ENCODE results near the gene FEZ2. TPM values are rescaled to one million over a fixed set of nuclear protein-coding genes. Genes with fewer than 3 reads are reported as not detected.
A peak's percentile ranks its signal among the peaks of the same experiment; 100 is the strongest.

The FEZ2 gene
- total and polyA plus RNA-seq, 2 donors (not counting 3 experiments of a cell fraction or from before 2014, with no cell fraction given), result 41.2 to 72.4 TPM

DNA sequence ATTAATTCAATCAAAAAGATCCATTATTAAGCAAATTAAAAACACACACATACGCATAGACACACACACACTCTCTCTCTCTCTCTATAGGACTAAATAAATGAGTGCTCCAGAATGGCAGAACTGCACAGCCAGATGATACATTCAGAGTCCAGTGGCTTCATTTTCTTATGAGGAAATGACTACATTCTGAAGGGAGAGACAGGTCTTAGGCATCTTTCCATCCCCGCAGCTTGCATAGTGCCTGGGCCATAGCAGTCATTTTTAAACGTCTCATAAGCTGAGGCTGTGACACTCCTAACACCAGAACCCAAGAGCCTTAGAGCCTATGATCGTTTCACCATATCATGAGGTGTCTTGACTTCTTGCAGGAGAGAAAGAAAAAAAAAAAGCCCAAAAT lies 31.1 kb downstream of the FEZ2 start:
- POLR2A ChIA-PET, result interaction anchor here (1.1 kb wide), 1 partner anchor 89 kb away, joined by 3 read pairs; no protein-coding TSS in a partner anchor

More for the DNA sequence above, 31.1 kb downstream of the FEZ2 start:
- Histone ChIP-seq H4K20me1 (replicated peaks; ENCODE audit: control insufficient read depth, extremely low read depth, insufficient read depth, low read length) (no peaks in the 10 kb centered on the region), H3K9ac (replicated peaks; ENCODE audit: extremely low read depth, insufficient read depth, low read length) (peak overlapping the region; percentile 30), H3K4me3 (replicated peaks in 1 of 3; ENCODE audit: insufficient read depth in 1 of 3, low read depth in 1 of 3, low read length in 3 of 3) (no peak overlapping the region), H3K79me2 (ENCODE audit: control insufficient read depth, insufficient read depth, low read length) (peaks cover 41% of the 10 kb centered on the region), H3K9me1 (replicated peaks; ENCODE audit: control insufficient read depth, extremely low read depth, insufficient read depth, low read length) (no peaks in the 10 kb centered on the region), H3K4me1 (ENCODE audit: control insufficient read depth, extremely low read depth, insufficient read depth, low read length) (peaks cover 93% of the 10 kb centered on the region), H3K27ac (ENCODE audit: insufficient read depth, low read depth, low read length) (peak overlapping the region; percentile 98), H3K9me3 (replicated peaks; ENCODE audit: control insufficient read depth, insufficient read depth, low read length) (no peaks in the 10 kb centered on the region), H3K4me2 (ENCODE audit: insufficient read depth, low read length) (peak overlapping the region; percentile 9), H3K36me3 (ENCODE audit: control insufficient read depth in 2 of 2, extremely low read depth in 1 of 2, insufficient read depth in 2 of 2, low read length in 2 of 2) (no peaks in the 10 kb centered on the region), H2AFZ (ENCODE audit: low read depth, low read length) (no peak overlapping the region), H3K27me3 (ENCODE audit: control insufficient read depth in 2 of 2, insufficient read depth in 2 of 2, low read length in 2 of 2) (no peaks in the 10 kb centered on the region)
- no TSS peak for BruUV-seq (replicated peaks)
- TF ChIP-seq, protein P1, sequence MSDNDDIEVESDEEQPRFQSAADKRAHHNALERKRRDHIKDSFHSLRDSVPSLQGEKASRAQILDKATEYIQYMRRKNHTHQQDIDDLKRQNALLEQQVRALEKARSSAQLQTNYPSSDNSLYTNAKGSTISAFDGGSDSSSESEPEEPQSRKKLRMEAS (IDR thresholded peaks at IDR 0.05; ENCODE audit: insufficient read depth, insufficient read length), result no peak
- no peak for TF ChIP-seq FOS (IDR thresholded peaks at IDR 0.05; ENCODE audit: borderline replicate concordance, insufficient read depth, low read length)
- no peak for TF ChIP-seq EZH2 (IDR thresholded peaks at IDR 0.05; ENCODE audit: borderline replicate concordance, low read depth, low read length, severe bottlenecking)
- TF ChIP-seq GATA2 (IDR thresholded peaks at IDR 0.05; ENCODE audit: insufficient read depth, insufficient read length, low read depth, low read length), result no peak
- TF ChIP-seq, protein P2, sequence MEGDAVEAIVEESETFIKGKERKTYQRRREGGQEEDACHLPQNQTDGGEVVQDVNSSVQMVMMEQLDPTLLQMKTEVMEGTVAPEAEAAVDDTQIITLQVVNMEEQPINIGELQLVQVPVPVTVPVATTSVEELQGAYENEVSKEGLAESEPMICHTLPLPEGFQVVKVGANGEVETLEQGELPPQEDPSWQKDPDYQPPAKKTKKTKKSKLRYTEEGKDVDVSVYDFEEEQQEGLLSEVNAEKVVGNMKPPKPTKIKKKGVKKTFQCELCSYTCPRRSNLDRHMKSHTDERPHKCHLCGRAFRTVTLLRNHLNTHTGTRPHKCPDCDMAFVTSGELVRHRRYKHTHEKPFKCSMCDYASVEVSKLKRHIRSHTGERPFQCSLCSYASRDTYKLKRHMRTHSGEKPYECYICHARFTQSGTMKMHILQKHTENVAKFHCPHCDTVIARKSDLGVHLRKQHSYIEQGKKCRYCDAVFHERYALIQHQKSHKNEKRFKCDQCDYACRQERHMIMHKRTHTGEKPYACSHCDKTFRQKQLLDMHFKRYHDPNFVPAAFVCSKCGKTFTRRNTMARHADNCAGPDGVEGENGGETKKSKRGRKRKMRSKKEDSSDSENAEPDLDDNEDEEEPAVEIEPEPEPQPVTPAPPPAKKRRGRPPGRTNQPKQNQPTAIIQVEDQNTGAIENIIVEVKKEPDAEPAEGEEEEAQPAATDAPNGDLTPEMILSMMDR (IDR thresholded peaks at IDR 0.05; ENCODE audit: extremely low read depth in 1 of 2, insufficient read depth in 1 of 2, low read depth in 1 of 2, low read length in 2 of 2), result no peak
- no peak for TF ChIP-seq JUN (IDR thresholded peaks at IDR 0.05; ENCODE audit: borderline replicate concordance, insufficient read depth, insufficient read length, low read depth)
- no peak for TF ChIP-seq MYC (IDR thresholded peaks at IDR 0.05; ENCODE audit: low read depth, low read length)
- no peak for TF ChIP-seq POLR2A (IDR thresholded peaks at IDR 0.05; ENCODE audit: low read depth, low read length)
- TF ChIP-seq POLR2AphosphoS5 (IDR thresholded peaks at IDR 0.05; ENCODE audit: insufficient read depth, low read depth, low read length), result no peak
- dilution Hi-C loops (cut with MboI; ENCODE audit: extremely low pct_ligation_motif_present, low sequenced_read_pairs), result no loop called here
- DNase-seq (ENCODE audit: low read depth, low spot score), result no peak
- no peak for FAIRE-seq
- CTCF ChIA-PET, result no interaction called here
- intact Hi-C loops (cut with micrococcal nuclease), result loop anchor here (10.0 kb wide), 1 partner anchor 218 kb away; no protein-coding TSS in a partner anchor
